Uterus (tissue), 4 donors: ENCODE data around the gene SNX2. TPM values are rescaled to one million over a fixed set of nuclear protein-coding genes. Genes with fewer than 3 reads are reported as not detected.

ENCODE experiments used
- DNase-seq, 2 donors: peaks; one replicate each; pipeline ENCODE4 v3.0.0-alpha.2; 2019 to 2020
- H3K27ac ChIP-seq, 2 donors: fragments of 200-600 bp; sonication (generic); 1 replicate in 1 of 2; 2 replicates in 1 of 2; pipeline ENCODE4 v1.5.1; 2016 to 2018
- H3K27me3 ChIP-seq, 2 donors: fragments of 200-600 bp; sonication (generic); one replicate each; pipeline ENCODE4 v1.5.1; 2018 to 2019; ENCODE audit warnings: control low read depth in 1 of 2
- H3K36me3 ChIP-seq, 2 donors: fragments of 200-600 bp; sonication (generic); one replicate each; pipeline ENCODE4 v1.5.1; 2019; ENCODE audit warnings: control low read depth in 1 of 2
- H3K4me1 ChIP-seq, 2 donors: fragments of 200-600 bp; sonication (generic); one replicate each; pipeline ENCODE4 v1.5.1; 2018 to 2019; ENCODE audit warnings: control low read depth in 1 of 2
- H3K4me3 ChIP-seq, 2 donors: fragments of 200-600 bp; sonication (generic); 1 replicate in 1 of 2; 2 replicates in 1 of 2; pipeline ENCODE4 v1.5.1; 2018 to 2019; ENCODE audit warnings: mild to moderate bottlenecking in 1 of 2
- H3K9me3 ChIP-seq, 2 donors: fragments of 200-600 bp; sonication (generic); one replicate each; pipeline ENCODE4 v1.5.1; 2019; ENCODE audit warnings: control low read depth in 1 of 2
- CTCF ChIP-seq, 4 experiments: fragments of 200-600 bp in 2 of 4; fragments of 450-650 bp in 2 of 4; sonication (generic) in 2 of 4; IDR thresholded peaks; one replicate each; pipeline ENCODE4 v1.5.1; 2016 to 2019; ENCODE audit warnings: antibody characterized with exemption in 4 of 4, mild to moderate bottlenecking in 2 of 4, moderate library complexity in 1 of 4
- POLR2A ChIP-seq, 2 donors: fragments of 450-650 bp; IDR thresholded peaks; one replicate each; pipeline ENCODE4 v1.6.1; 2016; ENCODE audit warnings: antibody characterized with exemption in 2 of 2, mild to moderate bottlenecking in 1 of 2, moderate library complexity in 1 of 2
- intact Hi-C: fragments of 100-400 bp; cut with DNase I; formaldehyde crosslinking; loops from one replicate; pipeline ENCODE4 v1.15.1; 2023; ENCODE audit warnings: low total_unique reads
- total RNA-seq, 4 donors: library from RNA; depleted of rRNA in 3 of 4; stranded (reverse); fragments of >200 nt in 3 of 4; gene quantifications; one replicate each; pipeline versions ENCODE4 v1.1.0 to v1.2.4, GENCODE V29; 2014 to 2023
- donor health status: DM: yes; HTN: yes; CAD: no.

The SNX2 gene
- total RNA-seq, 4 donors from 2014 or later, result 22.5 to 128 (median 99.6) TPM

GRCh38 chr5:122779451-122779850 lies 4.6 kb downstream of the SNX2 start:
- H3K9me3 ChIP-seq, result no peaks in the 10 kb centered on the region
- H3K4me1 ChIP-seq, result no peaks in the 10 kb centered on the region
- no peak for DNase-seq
- H3K4me3 ChIP-seq, result no peak overlapping the region
- TF ChIP-seq POLR2A (IDR thresholded peaks at IDR 0.05) (no peak), CTCF (IDR thresholded peaks at IDR 0.05) (no peak)
- H3K27me3 ChIP-seq, result no peaks in the 10 kb centered on the region
- intact Hi-C loops, result no loop called here
- no peak overlapping the region for H3K27ac ChIP-seq
- no peaks in the 10 kb centered on the region for H3K36me3 ChIP-seq

- TF ChIP-seq POLR2A (IDR thresholded peaks at IDR 0.05) (no peak), CTCF (IDR thresholded peaks at IDR 0.05) (no peak)
- Histone ChIP-seq H3K27ac (no peak overlapping the region), H3K4me1 (no peaks in the 10 kb centered on the region), H3K4me3 (no peak overlapping the region), H3K27me3 (no peaks in the 10 kb centered on the region), H3K9me3 (peaks cover 0 to 3% of the 10 kb centered on the region in 2 donors), H3K36me3 (no peaks in the 10 kb centered on the region)
- intact Hi-C loops, result no loop called here
- no peak for DNase-seq
These were observed 5.4 kb downstream of the SNX2 start for GRCh38 chr5:122780296-122780695.

GRCh38 chr5:122781465-122781864 lies 6.6 kb downstream of the SNX2 start:
- intact Hi-C loops, result no loop called here
- Histone ChIP-seq H3K27me3 (no peaks in the 10 kb centered on the region), H3K4me1 (no peaks in the 10 kb centered on the region), H3K9me3 (peaks cover 0 to 6% of the 10 kb centered on the region in 2 donors), H3K4me3 (no peak overlapping the region), H3K27ac (no peak overlapping the region), H3K36me3 (no peaks in the 10 kb centered on the region)
- TF ChIP-seq POLR2A (IDR thresholded peaks at IDR 0.05) (no peak), CTCF (IDR thresholded peaks at IDR 0.05) (no peak)
- no peak for DNase-seq

- no peak overlapping the region for H3K4me3 ChIP-seq
- no peaks in the 10 kb centered on the region for H3K36me3 ChIP-seq
- no peak for TF ChIP-seq CTCF (IDR thresholded peaks at IDR 0.05)
- no peak for TF ChIP-seq POLR2A (IDR thresholded peaks at IDR 0.05)
- no peaks in the 10 kb centered on the region for H3K27me3 ChIP-seq
- intact Hi-C loops, result no loop called here
- peaks cover 0 to 6% of the 10 kb centered on the region in 2 donors for H3K9me3 ChIP-seq
- H3K4me1 ChIP-seq, result no peaks in the 10 kb centered on the region
- no peak overlapping the region for H3K27ac ChIP-seq
- no peak for DNase-seq
These were observed 10.4 kb downstream of the SNX2 start for GRCh38 chr5:122785294-122785693.

- Histone ChIP-seq H3K27me3 (no peaks in the 10 kb centered on the region), H3K27ac (no peak overlapping the region), H3K4me3 (no peak overlapping the region), H3K9me3 (peaks cover 0 to 6% of the 10 kb centered on the region in 2 donors), H3K4me1 (no peaks in the 10 kb centered on the region), H3K36me3 (no peaks in the 10 kb centered on the region)
- TF ChIP-seq POLR2A (IDR thresholded peaks at IDR 0.05) (no peak), CTCF (IDR thresholded peaks at IDR 0.05) (no peak)
- intact Hi-C loops, result no loop called here
- no peak for DNase-seq
These were observed 13.5 kb downstream of the SNX2 start for GRCh38 chr5:122788371-122788770.
